ENCODE measurements around the gene SERPINE3. TPM values are rescaled to one million over a fixed set of nuclear protein-coding genes. Genes with fewer than 3 reads are reported as not detected.

Gene SERPINE3
- total and polyA plus RNA-seq, 7 donors, result 0.03 TPM; not detected in 6

DNA sequence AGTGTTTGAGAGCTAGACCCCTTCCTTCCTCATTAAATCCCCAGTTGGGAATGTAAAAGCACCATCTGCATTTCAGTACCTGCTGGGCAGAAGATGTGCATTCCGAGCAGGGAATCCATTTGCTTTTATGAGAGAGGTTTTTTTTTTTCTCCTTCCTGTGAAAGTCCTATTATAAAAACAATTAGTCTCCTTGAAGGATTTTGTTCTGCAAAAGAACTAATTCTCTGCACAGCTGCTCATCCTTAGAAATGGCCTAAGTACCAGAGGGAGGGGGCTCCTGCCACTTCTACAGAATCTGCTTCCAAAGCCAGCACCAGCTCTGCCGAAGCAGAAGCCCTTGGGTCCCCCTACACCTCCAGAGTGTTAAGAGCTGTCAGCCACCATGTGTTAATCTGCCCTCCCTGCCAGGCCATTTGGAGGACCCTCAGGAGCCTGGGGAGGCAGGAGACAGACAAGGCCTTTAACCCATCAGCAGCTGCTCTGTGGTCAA is 36.4 kb upstream of the SERPINE3 start:
- no peaks in the 10 kb centered on the region for H3K9me3 ChIP-seq
- no peaks in the 10 kb centered on the region for H3K4me1 ChIP-seq
- intact Hi-C loops (cut with DNase I), result no loop called here
- no peaks in the 10 kb centered on the region for H3K27me3 ChIP-seq (ENCODE audit: insufficient read depth in 3 of 3, low read length in 2 of 3)
- ATAC-seq (no peak), DNase-seq (no peak)
- H3K4me3 ChIP-seq, result no peak overlapping the region
- no peak overlapping the region for H3K27ac ChIP-seq
- H3K36me3 ChIP-seq (ENCODE audit: insufficient read depth in 1 of 2, low read depth in 1 of 2), result no peaks in the 10 kb centered on the region
- 60 to 68% (median 65%) methylated on average over 2 of the region's 2 CpGs for WGBS, 3 donors
- TF ChIP-seq, protein P1, sequence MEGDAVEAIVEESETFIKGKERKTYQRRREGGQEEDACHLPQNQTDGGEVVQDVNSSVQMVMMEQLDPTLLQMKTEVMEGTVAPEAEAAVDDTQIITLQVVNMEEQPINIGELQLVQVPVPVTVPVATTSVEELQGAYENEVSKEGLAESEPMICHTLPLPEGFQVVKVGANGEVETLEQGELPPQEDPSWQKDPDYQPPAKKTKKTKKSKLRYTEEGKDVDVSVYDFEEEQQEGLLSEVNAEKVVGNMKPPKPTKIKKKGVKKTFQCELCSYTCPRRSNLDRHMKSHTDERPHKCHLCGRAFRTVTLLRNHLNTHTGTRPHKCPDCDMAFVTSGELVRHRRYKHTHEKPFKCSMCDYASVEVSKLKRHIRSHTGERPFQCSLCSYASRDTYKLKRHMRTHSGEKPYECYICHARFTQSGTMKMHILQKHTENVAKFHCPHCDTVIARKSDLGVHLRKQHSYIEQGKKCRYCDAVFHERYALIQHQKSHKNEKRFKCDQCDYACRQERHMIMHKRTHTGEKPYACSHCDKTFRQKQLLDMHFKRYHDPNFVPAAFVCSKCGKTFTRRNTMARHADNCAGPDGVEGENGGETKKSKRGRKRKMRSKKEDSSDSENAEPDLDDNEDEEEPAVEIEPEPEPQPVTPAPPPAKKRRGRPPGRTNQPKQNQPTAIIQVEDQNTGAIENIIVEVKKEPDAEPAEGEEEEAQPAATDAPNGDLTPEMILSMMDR (IDR thresholded peaks at IDR 0.05), result no peak

DNA sequence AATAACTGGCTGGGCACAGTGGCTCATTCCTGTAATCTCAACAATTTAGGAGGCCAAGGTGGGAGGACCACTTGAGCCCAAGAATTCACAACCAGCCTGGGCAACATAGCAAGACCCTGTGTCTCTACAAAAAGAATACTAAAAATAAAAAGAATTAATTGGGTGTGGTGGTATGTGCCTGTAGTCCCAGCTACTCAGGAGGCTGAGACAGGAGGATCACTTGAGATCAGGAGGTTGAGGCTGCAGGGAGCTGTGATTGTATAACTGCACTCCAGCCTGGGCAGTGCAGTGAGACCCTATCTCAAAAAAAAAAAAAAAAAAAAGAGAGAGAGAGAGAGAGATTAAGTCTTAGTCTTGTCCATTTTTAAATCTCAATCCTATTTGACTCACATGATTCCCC is 35.6 kb upstream of the SERPINE3 start:
- TF ChIP-seq, protein P1 (IDR thresholded peaks at IDR 0.05), result no peak
- Histone ChIP-seq H3K27me3 (ENCODE audit: insufficient read depth in 3 of 3, low read length in 2 of 3) (no peaks in the 10 kb centered on the region), H3K4me1 (no peaks in the 10 kb centered on the region), H3K36me3 (ENCODE audit: insufficient read depth in 1 of 2, low read depth in 1 of 2) (no peaks in the 10 kb centered on the region), H3K9me3 (no peaks in the 10 kb centered on the region), H3K4me3 (no peak overlapping the region), H3K27ac (no peak overlapping the region)
- DNase-seq (no peak), ATAC-seq (no peak)
- intact Hi-C loops (cut with DNase I), result no loop called here

DNA sequence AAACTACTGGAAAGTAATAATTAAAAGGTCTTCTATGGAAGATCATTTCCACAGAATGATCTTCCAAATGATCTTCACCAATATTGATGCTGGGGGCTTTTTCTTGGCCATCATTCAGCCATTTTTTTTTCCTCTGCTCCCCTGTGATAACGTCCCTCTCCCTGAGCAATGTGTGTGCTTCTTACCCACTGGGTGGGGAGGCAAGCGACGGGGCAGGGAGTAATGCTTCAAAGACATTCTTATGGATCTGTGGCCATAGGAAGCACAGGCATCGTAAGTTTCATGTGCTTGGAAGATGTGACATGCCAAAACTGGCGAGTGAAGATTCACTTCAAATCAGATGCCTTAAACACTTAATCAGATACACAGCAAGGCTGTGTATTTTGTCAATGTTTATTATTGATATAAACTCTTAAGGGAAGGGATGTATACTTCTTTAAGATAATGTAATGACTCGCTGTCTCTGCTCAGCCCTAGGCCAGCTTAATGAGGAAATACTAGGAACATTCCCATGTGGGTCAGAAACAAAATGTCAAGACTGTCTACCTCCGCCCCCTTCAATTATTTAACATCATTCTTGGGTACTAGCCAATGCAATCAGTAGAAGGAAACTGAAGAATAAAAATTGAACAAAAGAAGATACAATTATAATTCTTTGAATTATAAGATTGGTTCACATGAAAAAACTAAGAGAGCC is 34.1 kb upstream of the SERPINE3 start:
- no peaks in the 10 kb centered on the region for H3K36me3 ChIP-seq (ENCODE audit: insufficient read depth in 1 of 2, low read depth in 1 of 2)
- no peaks in the 10 kb centered on the region for H3K9me3 ChIP-seq
- intact Hi-C loops (cut with DNase I), result no loop called here
- H3K4me1 ChIP-seq, result no peaks in the 10 kb centered on the region
- 77 to 83% (median 79%) methylated on average over 7 of the region's 7 CpGs for WGBS, 3 donors
- H3K4me3 ChIP-seq, result no peak overlapping the region
- TF ChIP-seq, protein P1 (IDR thresholded peaks at IDR 0.05), result no peak
- ATAC-seq (no peak), DNase-seq (no peak)
- no peak overlapping the region for H3K27ac ChIP-seq
- no peaks in the 10 kb centered on the region for H3K27me3 ChIP-seq (ENCODE audit: insufficient read depth in 3 of 3, low read length in 2 of 3)

DNA sequence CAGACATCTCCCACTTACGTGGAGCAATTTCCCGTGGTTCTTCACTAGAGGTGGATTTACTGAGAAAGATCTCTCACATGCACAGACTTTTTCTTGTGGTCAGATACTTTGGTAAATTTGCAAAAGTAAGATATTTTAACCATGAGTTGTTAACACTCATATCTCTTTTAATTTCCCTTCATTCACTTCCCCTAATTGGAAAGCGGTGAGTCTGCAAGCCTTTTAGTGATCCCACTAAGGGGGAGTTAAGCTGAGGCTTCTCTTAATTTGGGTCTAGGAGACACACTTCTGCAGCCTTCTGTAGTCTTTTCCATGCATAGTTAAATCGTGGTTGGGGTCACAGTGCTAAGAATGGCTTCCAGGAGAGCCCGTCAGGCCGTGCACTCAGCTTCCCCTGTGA is 30.7 kb upstream of the SERPINE3 start:
- Histone ChIP-seq H3K36me3 (ENCODE audit: insufficient read depth in 1 of 2, low read depth in 1 of 2) (no peaks in the 10 kb centered on the region), H3K4me1 (no peaks in the 10 kb centered on the region), H3K9me3 (no peaks in the 10 kb centered on the region), H3K27me3 (ENCODE audit: insufficient read depth in 3 of 3, low read length in 2 of 3) (no peaks in the 10 kb centered on the region), H3K4me3 (no peak overlapping the region), H3K27ac (no peak overlapping the region)
- no peak for ATAC-seq
- DNase-seq, result no peak
- TF ChIP-seq, protein P1 (IDR thresholded peaks at IDR 0.05), result no peak
- intact Hi-C loops (cut with DNase I), result no loop called here
- WGBS, 3 donors, result 73 to 77% (median 74%) methylated on average over 6 of the region's 6 CpGs

DNA sequence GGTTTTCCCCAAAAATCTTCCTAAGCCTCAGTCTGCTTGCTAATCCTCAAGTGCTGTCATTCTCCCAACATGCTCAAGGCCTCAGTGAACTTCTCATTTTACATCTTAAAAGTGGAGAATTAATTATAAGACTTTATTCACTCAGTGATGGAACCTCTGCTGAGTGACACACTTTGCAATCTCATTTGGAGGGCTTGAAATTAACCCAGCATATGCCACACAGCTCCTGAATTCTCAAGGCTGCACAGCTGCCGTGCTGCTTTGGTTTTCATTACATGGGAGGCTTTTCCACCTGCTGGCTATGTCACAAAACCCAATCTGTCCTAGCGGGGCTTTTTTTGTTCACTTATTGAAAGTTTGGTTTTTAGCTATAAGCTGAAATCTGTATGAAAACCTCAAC is 28.3 kb upstream of the SERPINE3 start:
- no peak for DNase-seq
- no peak for ATAC-seq
- H3K9me3 ChIP-seq, result no peaks in the 10 kb centered on the region
- H3K36me3 ChIP-seq (ENCODE audit: insufficient read depth in 1 of 2, low read depth in 1 of 2), result no peaks in the 10 kb centered on the region
- H3K4me3 ChIP-seq, result no peak overlapping the region
- peaks cover 4% of the 10 kb centered on the region for H3K4me1 ChIP-seq
- intact Hi-C loops (cut with DNase I), result no loop called here
- TF ChIP-seq, protein P1 (IDR thresholded peaks at IDR 0.05), result no peak
- WGBS, 3 donors, result 66 to 74% (median 67%) methylated on average over 2 of the region's 2 CpGs
- H3K27me3 ChIP-seq (ENCODE audit: insufficient read depth in 3 of 3, low read length in 2 of 3), result no peaks in the 10 kb centered on the region
- no peak overlapping the region for H3K27ac ChIP-seq

All from psoas muscle (tissue), 8 donors.